GM04504 (cell line): ENCODE data around the gene RAB40B.
"Not testable (repeated sequence)": the region's sequence is repeated elsewhere in the genome, so short reads cannot be mapped to it uniquely, and the experiment has no call there.

Experiments
- DNase-seq: peaks from one replicate; pipeline ENCODE4 v3.0.0-alpha.2; 2012; ENCODE audit warnings: low read depth

The RAB40B gene

DNA sequence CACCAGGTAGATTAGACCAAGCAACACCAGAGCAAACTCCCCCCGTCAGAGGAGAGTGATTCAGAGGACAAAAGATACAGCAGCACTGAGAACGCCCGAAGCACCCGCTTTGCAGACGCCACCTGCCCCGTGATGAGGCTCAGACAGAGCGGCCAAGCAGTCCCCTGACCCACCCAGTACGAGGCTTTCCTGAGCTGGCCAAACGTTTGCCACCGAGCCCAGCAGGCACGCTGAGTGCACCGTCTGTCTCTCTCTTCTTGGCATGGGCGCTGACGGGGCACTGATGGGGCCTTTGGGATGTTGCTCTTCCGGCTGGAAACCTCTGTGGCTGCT is 30.9 kb downstream of the RAB40B start:
- no peak for DNase-seq

GRCh38 chr17:82666931-82667667 is 31.4 kb downstream of the RAB40B start:
- no peak for DNase-seq

DNA sequence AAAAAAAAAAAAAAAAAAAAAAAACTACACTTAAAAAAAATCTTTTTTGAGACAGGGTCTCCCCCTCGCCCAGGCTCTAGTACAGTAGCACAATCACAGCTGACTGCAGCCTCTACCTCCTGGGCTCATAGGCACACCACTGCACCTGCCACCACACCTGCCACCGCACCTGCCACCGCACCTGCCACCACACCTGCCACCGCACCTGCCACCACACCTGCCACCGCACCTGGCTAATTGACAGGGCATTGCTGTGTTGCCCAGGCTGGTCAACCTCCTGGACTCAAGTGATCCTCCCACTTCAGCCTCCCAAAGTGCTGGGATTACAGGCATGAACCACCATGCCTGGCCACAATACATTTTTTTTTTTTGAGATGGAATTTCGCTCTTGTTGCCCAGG is 32.6 kb downstream of the RAB40B start:
- DNase-seq = no peak

DNA sequence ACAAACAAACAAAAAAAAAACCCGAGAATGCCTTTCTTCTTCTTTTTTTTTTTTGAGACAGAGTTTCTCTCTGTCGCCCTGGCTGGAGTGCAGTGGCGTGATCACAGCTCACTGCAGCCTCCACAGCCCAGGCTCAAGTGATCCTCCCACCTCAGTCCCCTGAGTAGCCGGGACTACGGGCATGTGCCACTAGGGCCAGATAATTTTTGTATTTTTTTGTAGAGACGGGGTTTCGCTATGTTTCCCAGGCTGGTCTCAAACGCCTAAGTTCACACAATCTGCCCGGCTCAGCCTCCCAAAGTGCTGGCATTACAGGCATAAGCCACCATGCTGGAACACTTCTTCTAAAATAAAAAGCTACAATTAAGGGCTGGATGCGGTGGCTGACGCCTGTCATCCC is 33.3 kb downstream of the RAB40B start:
- DNase-seq = no peak

GRCh38 chr17:82664701-82665182 is 33.8 kb downstream of the RAB40B start:
- DNase-seq = no peak

DNA sequence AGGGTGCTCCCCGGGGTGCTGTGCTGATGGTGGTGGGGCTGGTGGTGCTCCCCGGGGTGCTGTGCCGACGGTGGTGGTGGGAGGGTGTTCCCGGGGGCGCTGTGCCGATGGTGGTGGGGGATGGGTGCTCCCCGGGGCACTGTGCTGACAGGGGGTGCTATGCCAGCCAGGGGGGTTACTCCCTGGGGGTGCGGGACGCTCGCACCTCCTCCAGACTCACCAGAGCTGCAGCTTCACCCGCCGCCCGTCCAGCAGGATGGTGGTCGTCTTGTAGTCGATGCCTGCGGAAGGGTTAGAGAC is 34.3 kb downstream of the RAB40B start:
- DNase-seq = no peak

DNA sequence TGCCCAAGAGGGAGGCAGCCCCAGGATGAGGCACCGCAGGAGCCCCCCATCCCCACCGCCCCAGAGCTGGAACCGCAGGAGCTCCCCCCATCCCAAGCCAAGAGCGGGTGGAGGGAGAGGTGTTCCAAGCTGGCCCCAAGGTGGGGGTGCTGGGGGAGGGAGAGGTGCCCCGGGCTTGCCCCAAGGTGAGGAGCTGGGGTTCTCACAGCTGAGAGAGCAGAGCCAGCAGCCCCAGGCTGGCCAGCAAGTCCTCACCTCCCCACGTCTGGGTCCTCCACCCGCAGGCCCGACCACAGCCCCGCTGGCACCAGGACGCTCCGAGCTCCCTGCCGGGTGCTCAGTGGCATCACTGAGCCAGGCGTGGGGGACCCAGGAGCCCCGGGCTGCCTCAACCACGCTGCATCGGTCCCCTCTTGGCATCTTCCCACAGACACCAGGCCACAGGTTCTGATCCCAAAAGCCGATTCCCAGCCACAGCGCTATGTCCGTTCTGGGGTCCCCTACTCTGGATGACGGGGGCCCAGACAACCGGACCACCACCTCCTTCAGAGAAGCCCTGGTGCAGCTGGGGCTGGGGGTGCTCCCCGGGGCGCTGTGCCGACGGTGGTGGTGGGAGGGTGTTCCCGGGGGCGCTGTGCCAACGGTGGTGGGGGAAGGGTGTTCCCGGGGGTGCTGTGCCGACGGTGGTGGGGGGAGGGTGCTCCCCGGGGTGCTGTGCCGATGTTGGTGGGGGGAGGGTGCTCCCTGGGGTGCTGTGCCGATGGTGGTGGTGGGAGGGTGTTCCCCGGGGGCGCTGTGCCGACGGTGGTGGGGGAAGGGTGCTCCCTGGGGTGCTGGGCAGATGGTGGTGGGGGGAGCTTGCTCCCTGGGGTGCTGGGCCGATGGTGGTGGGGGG is 34.9 kb downstream of the RAB40B start:
- DNase-seq = no peak

DNA sequence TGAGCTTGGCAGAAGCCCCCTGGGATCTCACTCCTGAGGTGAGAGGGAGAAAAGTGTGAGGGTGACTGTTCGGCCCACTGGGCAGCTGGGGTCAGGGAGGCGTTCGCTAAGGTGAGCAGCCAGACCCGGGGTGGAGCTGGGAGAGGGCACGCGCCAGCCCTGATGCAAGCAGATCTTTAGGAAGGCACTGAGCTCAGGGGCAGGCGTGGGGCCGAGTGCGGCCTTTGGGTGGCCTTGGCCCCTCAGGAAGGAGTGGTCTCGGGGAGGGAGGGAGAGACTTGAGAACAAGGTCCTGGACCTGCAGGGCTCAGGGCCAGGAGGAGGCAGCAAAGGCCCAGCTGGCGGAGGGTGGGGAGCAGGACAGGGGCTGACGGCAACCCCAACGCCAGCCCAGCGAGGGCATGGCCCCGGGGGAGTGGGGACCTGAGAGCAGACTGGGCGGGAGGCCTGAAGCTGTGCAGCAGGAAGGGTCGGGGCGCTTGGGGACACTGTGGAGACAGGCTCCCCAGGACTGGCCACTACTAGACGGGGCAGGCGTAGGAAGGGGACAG is 35.7 kb downstream of the RAB40B start:
- DNase-seq = no peak

DNA sequence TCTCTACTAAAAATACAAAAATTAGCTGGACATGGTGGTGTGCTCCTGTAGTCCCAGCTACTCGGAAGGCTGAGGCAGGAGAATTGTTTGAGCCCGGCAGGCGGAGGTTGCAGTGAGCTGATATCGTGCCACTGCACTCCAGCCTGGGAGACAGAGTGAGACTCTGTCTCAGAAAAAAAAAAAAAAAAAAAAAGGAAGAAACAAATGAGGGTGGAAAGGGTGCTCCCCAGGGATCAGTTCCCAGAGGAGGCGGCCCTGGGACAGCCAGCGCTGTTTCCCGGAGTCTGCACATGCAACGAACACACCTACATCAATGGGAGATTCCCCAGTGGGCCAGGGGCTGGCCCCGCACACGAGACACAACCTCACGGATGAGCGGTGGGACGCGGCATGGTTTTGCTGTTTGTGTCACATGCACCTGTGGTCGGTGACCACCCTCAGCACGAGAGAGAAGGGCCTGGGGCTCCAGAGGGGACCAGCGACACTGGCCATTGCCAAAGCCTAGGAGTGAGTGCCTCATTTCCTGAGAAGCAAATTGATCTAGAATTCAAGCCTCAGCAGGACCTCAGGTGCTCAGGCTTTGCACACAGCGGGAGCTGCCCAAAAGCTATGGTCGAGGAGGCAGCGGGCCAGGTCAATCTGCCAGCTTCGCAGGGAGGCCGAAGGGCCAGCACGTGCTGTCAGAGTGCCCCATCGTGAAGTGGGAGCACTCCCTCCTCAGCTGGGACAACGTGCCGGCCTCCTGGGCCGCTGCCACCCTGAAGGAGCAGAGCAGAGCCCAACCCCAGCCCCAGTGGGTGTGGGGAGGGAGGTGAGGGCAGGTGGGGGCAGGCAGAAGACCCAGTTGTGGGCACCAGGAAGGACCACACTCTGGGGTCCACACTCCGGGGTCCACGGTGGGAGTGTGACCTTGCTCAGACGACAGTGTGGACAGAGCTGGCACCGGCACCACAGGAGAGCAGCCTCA is 36.5 kb downstream of the RAB40B start:
- no peak for DNase-seq

- DNase-seq = no peak
Observed at GRCh38 chr17:82659886-82660285, 38.6 kb downstream of the RAB40B start.

DNA sequence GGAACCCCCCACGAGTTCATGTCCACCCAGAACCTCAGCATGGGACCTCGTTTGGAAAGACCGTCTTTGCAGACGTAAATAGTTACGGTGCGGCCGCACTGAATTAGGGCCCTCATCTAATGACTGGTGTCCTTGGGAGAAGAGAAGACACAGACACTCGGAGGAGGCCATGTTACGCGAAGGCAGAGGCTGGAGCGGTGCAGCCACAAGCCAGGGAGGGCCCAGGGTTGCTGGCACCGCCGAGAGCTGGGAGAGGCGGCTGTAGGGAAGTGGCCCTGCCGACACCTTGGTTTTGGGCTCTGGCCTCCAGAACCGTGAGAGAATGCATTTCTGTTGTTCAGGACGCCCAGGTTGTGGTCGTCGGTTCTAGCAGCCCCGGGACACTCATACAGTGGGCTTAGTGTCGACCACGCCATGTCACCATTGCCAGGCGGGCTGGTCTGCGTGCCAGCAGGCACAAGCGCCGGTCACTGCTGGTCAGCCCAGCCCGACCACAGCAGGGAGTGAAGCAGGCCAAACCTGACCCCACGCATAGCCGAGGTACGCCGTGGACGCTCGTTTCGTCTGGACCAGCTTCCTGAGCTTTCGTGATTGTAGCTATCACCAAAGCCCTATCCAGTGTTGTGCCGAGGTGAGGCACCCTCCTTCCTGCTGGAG is 39.6 kb downstream of the RAB40B start:
- DNase-seq = no peak

- no peak for DNase-seq
Observed at GRCh38 chr17:82658331-82658730, 40.2 kb downstream of the RAB40B start.

DNA sequence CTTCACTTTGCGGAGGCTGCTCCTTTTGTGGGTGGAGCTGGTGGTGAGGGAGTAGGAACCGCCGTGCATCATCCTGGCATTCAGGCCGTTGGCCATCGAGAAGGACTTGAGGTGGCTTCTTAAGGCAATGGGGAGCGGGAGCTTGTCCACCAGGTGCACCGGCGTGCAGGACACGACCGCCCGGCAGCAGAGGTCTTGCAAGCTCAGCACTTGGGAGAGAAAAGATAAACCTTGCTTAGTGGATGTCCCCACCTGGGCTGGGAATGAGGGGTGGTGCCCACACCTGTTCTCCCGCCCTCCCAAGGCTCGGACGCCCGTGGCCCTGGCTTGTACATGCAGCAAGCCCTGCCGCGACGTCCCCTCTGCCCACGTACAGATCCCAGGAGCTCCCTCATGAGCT is 40.6 kb downstream of the RAB40B start:
- no peak for DNase-seq

GRCh38 chr17:82656266-82656665 is 42.2 kb downstream of the RAB40B start:
- DNase-seq = no peak

DNA sequence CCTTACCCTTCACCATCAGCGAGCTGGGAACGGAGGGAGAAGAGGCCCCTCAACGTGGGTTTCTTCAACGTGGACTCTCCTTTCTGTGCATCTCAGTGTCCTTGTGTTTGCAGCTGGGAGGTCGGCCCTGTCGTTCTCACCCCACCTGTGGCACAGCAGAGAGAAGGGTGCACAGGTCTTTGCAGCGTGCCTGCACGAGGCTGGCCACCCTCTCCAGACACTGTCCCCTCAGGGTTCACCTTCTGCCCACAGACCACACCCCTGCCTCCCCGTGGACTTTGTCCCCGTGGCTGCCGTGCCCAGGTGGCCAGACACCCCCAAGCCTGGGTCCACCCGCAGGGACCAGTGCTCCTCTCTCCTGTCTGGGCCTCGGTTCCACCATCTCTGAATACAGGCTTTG is 43.0 kb downstream of the RAB40B start:
- no peak for DNase-seq

GRCh38 chr17:82655038-82655479 is 43.4 kb downstream of the RAB40B start:
- no peak for DNase-seq

- DNase-seq = not testable (repeated sequence)
Observed at GRCh38 chr17:82654611-82655010, 43.9 kb downstream of the RAB40B start.

GRCh38 chr17:82653651-82654528 is 44.6 kb downstream of the RAB40B start:
- no peak for DNase-seq

DNA sequence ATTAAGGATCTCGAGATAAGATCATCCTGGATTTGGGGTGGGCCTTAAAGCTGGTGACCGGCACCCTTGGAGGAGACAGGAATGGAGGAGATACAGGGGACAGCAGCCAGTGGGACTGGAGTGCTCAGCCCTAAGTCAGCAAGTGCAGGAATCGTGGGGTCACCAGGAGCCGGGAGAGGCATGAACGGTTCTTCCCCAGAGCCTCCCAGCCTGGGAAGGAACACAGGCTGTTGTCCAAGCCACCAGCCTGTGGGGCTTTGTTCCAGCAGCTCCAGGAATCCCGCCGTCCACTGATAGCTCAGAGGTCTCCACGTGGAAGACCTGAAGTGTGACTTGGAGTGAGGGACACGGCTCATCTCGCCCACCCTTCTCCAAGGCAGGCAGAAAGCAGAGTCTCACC is 47.8 kb downstream of the RAB40B start:
- DNase-seq = no peak

DNA sequence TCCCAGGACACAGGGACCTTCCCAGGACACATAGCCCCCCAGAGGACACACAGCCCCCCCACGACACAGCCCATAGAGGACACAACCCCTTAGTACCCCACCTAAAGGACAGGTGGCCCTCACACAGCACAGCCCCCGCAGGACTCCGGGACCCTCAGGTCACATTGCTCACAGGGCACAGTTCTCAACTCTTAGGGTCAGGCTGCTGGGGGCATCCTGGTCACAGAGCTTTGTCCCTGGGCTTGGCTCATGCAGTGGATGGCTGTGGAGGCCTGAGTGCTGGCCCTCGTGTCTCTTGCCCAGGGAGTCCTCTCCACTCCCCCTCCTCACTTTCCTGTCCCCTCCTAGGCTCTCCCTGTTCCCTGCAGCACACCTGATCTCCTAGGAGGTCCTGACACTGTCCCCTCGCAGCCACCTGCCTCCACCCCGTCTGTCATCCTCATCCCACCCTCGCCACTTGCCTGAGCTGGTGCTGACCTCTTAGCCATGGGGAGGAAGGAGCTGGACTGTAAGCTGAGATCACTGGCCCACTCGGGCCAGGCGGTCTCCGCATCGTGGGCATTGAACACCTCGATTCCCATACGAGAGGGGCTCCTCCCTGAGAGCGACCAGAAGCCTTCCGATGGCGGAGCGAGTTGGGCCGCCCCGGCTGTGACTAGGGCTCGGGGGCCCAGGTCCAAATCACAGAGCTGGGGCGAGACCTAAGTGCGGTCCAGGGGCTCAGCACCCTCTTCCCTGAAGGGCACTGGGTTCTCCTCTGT is 48.8 kb downstream of the RAB40B start:
- no peak for DNase-seq
